B cell (primary cell): ENCODE results near the gene CYFIP2. TPM values are rescaled to one million over a fixed set of nuclear protein-coding genes. Genes with fewer than 3 reads are reported as not detected.

Source experiments
- ATAC-seq: fragments of 200-7000 bp; cut with Tn5 transposase; one replicate; pipeline ENCODE4 v1.10.0; 2021; ENCODE audit warnings: low read depth, mild to moderate bottlenecking, moderate number of reproducible peaks, moderate library complexity
- CTCF ChIA-PET: fragments of 350-600 bp; sonication (Branson Sonifier 250); formaldehyde crosslinking; loops from one replicate; lab custom pipeline; 2021; ENCODE audit warnings: antibody characterized with exemption, inconsistent platforms; lab: Charles Lee
- POLR2A ChIA-PET: fragments of 350-600 bp; sonication (Branson Sonifier 250); formaldehyde crosslinking; loops from one replicate; lab custom pipeline; 2021; ENCODE audit warnings: antibody characterized with exemption; lab: Charles Lee
- DNase-seq: peaks from one replicate; pipeline ENCODE4 v3.0.0; 2013
- H2AFZ ChIP-seq: 2 replicates; pipeline ENCODE4 v1.6.1; 2012; ENCODE audit warnings: mild to moderate bottlenecking, low read depth, low read length; ENCODE audit not compliant: insufficient read depth, poor library complexity, severe bottlenecking
- H3K27ac ChIP-seq, 2 donors: 1 replicate in 1 of 2; 2 replicates in 1 of 2; pipeline ENCODE4 v1.5.1; 2012 to 2013; ENCODE audit warnings: low read length in 2 of 2, mild to moderate bottlenecking in 2 of 2, moderate library complexity in 1 of 2
- H3K27me3 ChIP-seq, 4 experiments: fragments of 200-600 bp in 1 of 4; sonication (generic) in 1 of 4; replicated peaks in 1 of 4; 1 replicate in 2 of 4; 2 replicates in 2 of 4; pipeline versions ENCODE4 v1.6.1 to v1.7.0; 2013 to 2016; ENCODE audit warnings: low read length in 3 of 4, mild to moderate bottlenecking in 2 of 4, mixed read lengths in 1 of 4, moderate library complexity in 1 of 4; ENCODE audit not compliant: insufficient read depth in 4 of 4, control insufficient read depth in 3 of 4; ENCODE audit errors: control extremely low read depth in 1 of 4
- H3K36me3 ChIP-seq, 2 experiments: replicated peaks in 1 of 2; 1 replicate in 1 of 2; 2 replicates in 1 of 2; pipeline versions ENCODE4 v1.6.1 to v1.7.1; 2013; ENCODE audit warnings: low read length in 1 of 2; ENCODE audit not compliant: insufficient read depth in 2 of 2, control insufficient read depth in 1 of 2; ENCODE audit errors: control extremely low read depth in 1 of 2, extremely low read depth in 1 of 2
- H3K4me1 ChIP-seq, 2 donors: fragments of 200-600 bp in 1 of 2; sonication (generic) in 1 of 2; 1 replicate in 1 of 2; 2 replicates in 1 of 2; pipeline versions ENCODE4 v1.5.1 to v1.6.1; 2013 to 2017; ENCODE audit warnings: low read length in 2 of 2; ENCODE audit not compliant: control insufficient read depth in 2 of 2, insufficient read depth in 2 of 2
- H3K4me2 ChIP-seq: replicated peaks from 2 replicates; pipeline ENCODE3; 2012; ENCODE audit warnings: mild to moderate bottlenecking, low read depth, low read length; ENCODE audit not compliant: poor library complexity, severe bottlenecking
- H3K4me3 ChIP-seq, 5 experiments: fragments of 200-600 bp in 1 of 5; sonication (generic) in 1 of 5; 1 replicate in 3 of 5; 2 replicates in 2 of 5; pipeline versions ENCODE4 v1.5.1 to v1.7.0; 2011 to 2016; ENCODE audit warnings: low read length in 4 of 5, mild to moderate bottlenecking in 4 of 5, low read depth in 2 of 5, control low read depth in 1 of 5, moderate library complexity in 1 of 5; ENCODE audit not compliant: insufficient read depth in 1 of 5; ENCODE audit errors: control extremely low read depth in 1 of 5, extremely low read depth in 1 of 5
- H3K79me2 ChIP-seq: fragments of 200-600 bp; sonication (generic); one replicate; pipeline ENCODE4 v1.6.0; 2016; ENCODE audit warnings: low read length; ENCODE audit not compliant: control insufficient read depth, insufficient read depth
- H3K9ac ChIP-seq: fragments of 200-600 bp; sonication (generic); 2 replicates; pipeline ENCODE4 v1.6.1; 2017; ENCODE audit warnings: mild to moderate bottlenecking, low read length, moderate library complexity
- H3K9me3 ChIP-seq, 3 donors: one replicate each; pipeline versions ENCODE4 v1.6.1 to v1.7.1; 2013; ENCODE audit warnings: low read length in 2 of 3; ENCODE audit not compliant: control insufficient read depth in 2 of 3, insufficient read depth in 1 of 3; ENCODE audit errors: control extremely low read depth in 1 of 3
- H4K20me1 ChIP-seq: 2 replicates; pipeline ENCODE4 v1.6.0; 2012; ENCODE audit warnings: mild to moderate bottlenecking, low read length; ENCODE audit not compliant: insufficient read depth, control insufficient read depth, poor library complexity, severe bottlenecking
- H3K27ac Mint-ChIP-seq: one replicate; pipeline ENCODE4 v1.8.0; 2021; ENCODE audit warnings: mixed read lengths
- H3K27me3 Mint-ChIP-seq: one replicate; pipeline ENCODE4 v1.8.0; 2021; ENCODE audit warnings: mixed read lengths
- H3K4me1 Mint-ChIP-seq: one replicate; pipeline ENCODE4 v1.8.0; 2021; ENCODE audit warnings: mixed read lengths
- H3K4me3 Mint-ChIP-seq: one replicate; pipeline ENCODE4 v1.8.0; 2021; ENCODE audit warnings: mixed read lengths
- H3K9me3 Mint-ChIP-seq: one replicate; pipeline ENCODE4 v1.8.0; 2022; ENCODE audit warnings: mixed read lengths; ENCODE audit not compliant: insufficient read depth
- EZH2 ChIP-seq: IDR thresholded peaks from 2 replicates; pipeline ENCODE4 v1.6.1; 2012; ENCODE audit warnings: borderline replicate concordance, low read depth, mild to moderate bottlenecking, moderate library complexity, low read length; ENCODE audit not compliant: insufficient read depth, poor library complexity, severe bottlenecking
- WGBS: methylation state at CpG from one replicate; pipeline ENCODE4 v1.1.5; 2013; ENCODE audit warnings: missing lambda C conversion rate; ENCODE audit not compliant: insufficient coverage; 5-methylcytosine and 5-hydroxymethylcytosine counted together
- intact Hi-C: fragments of 100-400 bp; cut with micrococcal nuclease; formaldehyde crosslinking; loops from one replicate; pipeline ENCODE4 v1.10.0; 2022
- polyA plus RNA-seq: library from polyadenylated mRNA; depleted of rRNA; stranded (reverse); fragments of >200 nt; gene quantifications from 2 replicates; pipeline ENCODE4 v1.2.3, GENCODE V29; 2012
- total RNA-seq, 2 donors: library from RNA; stranded (reverse); fragments of 120-200 nt in 1 of 2; gene quantifications; 1 replicate in 1 of 2; 2 replicates in 1 of 2; pipeline versions ENCODE4 v1.2.3 to v1.2.4, GENCODE V29; 2013 to 2022
- TF ChIP-seq, protein P1 (sequence below): fragments of 200-600 bp; IDR thresholded peaks from one replicate; pipeline ENCODE4 v1.8.0; 2022; ENCODE audit warnings: antibody characterized with exemption, mild to moderate bottlenecking

The CYFIP2 gene
- total and polyA plus RNA-seq, 2 donors (not counting 1 experiment from before 2014, with no cell fraction given), result 231 to 663 TPM

DNA sequence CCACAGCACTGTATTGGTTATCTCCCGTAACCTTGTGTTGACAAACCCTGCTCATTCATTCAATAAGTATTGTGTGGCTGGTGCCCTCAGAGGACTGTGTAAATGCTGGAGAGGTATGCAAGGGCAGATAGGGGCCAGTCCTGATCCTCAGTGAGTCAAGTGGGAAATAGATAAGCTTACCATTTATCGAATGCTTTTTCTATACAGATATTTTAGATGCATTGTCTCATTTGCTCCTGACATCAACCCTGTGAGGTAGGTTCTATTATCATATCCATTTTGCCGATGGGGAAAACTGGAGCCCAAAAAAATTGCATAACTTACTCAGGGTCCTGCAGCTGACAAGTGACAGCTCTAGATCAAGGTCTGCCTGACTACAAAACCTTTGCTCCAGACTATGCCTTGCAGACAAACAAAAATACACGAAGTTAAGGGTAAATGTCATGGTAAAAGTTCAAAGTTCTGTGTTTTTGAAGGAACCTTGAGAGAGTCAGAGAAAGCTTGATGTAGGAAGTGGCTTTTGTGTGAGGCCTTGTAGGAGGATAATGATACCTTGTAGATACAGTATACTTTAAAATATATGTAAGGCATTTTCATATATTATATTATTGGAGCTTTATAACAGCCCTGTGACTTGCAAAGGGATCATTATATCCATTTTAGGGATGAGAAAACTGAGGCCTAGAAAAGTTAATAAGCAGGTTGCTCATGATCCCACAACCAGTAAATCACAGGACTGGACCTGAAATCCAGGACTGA lies 22.7 kb downstream of the CYFIP2 start:
- Mint-ChIP-seq H3K27me3 (no peaks in the 10 kb centered on the region), H3K9me3 (peaks cover 5% of the 10 kb centered on the region), H3K4me1 (peaks cover 48% of the 10 kb centered on the region), H3K4me3 (no peak overlapping the region), H3K27ac (peak overlapping the region; percentile 75)
- Histone ChIP-seq H3K4me3 (no peak overlapping the region), H3K79me2 (peaks cover 89% of the 10 kb centered on the region), H4K20me1 (peaks cover 46% of the 10 kb centered on the region), H3K4me1 (peaks cover 23 to 30% of the 10 kb centered on the region in 2 donors), H3K27me3 (no peaks in the 10 kb centered on the region), H3K9me3 (peaks cover 0 to 7% (median 5%) of the 10 kb centered on the region in 3 donors), H3K27ac (no peak overlapping the region), H3K9ac (no peak overlapping the region), H3K36me3 (peaks cover 31 to 86% of the 10 kb centered on the region in 2 experiments), H3K4me2 (no peak overlapping the region), H2AFZ (no peak overlapping the region)
- intact Hi-C loops, result no loop called here
- WGBS, result 100% methylated on average over 1 of the region's 4 CpGs
- ATAC-seq, result no peak
- ChIA-PET CTCF (interaction anchor here (0.7 to 4.6 kb wide), 5 partner anchors 16 to 140 kb away, joined by 3 to 39 read pairs (median 5); no protein-coding TSS in a partner anchor), POLR2A (interaction anchor here (1.1 kb wide), 1 partner anchor 12 kb away, joined by 5 read pairs; no protein-coding TSS in a partner anchor)
- TF ChIP-seq, protein P1, sequence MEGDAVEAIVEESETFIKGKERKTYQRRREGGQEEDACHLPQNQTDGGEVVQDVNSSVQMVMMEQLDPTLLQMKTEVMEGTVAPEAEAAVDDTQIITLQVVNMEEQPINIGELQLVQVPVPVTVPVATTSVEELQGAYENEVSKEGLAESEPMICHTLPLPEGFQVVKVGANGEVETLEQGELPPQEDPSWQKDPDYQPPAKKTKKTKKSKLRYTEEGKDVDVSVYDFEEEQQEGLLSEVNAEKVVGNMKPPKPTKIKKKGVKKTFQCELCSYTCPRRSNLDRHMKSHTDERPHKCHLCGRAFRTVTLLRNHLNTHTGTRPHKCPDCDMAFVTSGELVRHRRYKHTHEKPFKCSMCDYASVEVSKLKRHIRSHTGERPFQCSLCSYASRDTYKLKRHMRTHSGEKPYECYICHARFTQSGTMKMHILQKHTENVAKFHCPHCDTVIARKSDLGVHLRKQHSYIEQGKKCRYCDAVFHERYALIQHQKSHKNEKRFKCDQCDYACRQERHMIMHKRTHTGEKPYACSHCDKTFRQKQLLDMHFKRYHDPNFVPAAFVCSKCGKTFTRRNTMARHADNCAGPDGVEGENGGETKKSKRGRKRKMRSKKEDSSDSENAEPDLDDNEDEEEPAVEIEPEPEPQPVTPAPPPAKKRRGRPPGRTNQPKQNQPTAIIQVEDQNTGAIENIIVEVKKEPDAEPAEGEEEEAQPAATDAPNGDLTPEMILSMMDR, result no peak
- DNase-seq, result no peak

DNA sequence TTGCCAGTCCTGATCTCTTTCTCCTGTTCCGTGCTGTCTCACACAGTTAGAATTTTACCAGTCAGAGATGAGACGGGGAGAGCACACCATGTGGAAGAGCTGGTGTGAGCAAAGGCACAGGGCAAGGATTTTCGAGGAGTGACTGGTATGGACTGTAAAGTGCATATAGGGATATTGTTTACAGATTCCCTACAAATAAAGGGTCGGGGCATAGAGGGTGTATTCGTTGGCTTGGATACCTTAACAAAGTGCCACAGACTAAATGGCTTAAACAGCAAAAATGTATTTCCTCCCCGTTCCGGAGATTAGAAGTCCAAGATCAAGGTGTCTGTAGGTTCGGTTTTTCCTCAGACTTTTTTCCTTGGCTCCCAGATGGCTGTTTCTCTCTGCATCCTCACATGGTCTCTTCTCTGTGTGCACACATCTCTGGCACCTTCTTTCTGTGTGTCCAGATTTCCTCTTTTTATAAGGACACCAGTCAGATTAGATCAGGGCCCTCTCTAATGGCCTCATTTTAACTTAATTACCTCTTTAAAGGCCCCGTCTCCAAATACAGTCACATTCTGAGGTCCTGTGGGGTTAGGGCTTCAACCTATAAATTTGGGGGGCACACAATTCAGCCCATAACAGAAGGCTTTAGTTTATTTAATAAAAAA lies 23.4 kb downstream of the CYFIP2 start:
- Mint-ChIP-seq H3K4me3 (no peak overlapping the region), H3K27me3 (no peaks in the 10 kb centered on the region), H3K27ac (peak overlapping the region; percentile 20), H3K9me3 (peaks cover 5% of the 10 kb centered on the region), H3K4me1 (peaks cover 49% of the 10 kb centered on the region)
- intact Hi-C loops, result no loop called here
- no peak overlapping the region for H3K27ac ChIP-seq
- ChIA-PET CTCF (interaction anchor here (0.7 to 4.6 kb wide), 5 partner anchors 17 to 140 kb away, joined by 3 to 39 read pairs (median 5); no protein-coding TSS in a partner anchor), POLR2A (interaction anchor here (1.1 kb wide), 1 partner anchor 12 kb away, joined by 5 read pairs; no protein-coding TSS in a partner anchor)
- H3K27me3 ChIP-seq, result no peaks in the 10 kb centered on the region
- peaks cover 16 to 25% of the 10 kb centered on the region in 2 donors for H3K4me1 ChIP-seq
- no peak overlapping the region for H3K4me2 ChIP-seq
- H3K9ac ChIP-seq, result no peak overlapping the region
- peaks cover 0 to 7% (median 5%) of the 10 kb centered on the region in 3 donors for H3K9me3 ChIP-seq
- H4K20me1 ChIP-seq, result peaks cover 39% of the 10 kb centered on the region
- ATAC-seq, result no peak
- peaks cover 31 to 90% of the 10 kb centered on the region in 2 experiments for H3K36me3 ChIP-seq
- H2AFZ ChIP-seq, result no peak overlapping the region
- no peak for TF ChIP-seq EZH2
- TF ChIP-seq, protein P1, result no peak
- no peak overlapping the region for H3K4me3 ChIP-seq
- peaks cover 87% of the 10 kb centered on the region for H3K79me2 ChIP-seq
- 97% methylated on average over 5 of the region's 9 CpGs for WGBS
- DNase-seq, result no peak
